Measurements from ENCODE around the gene NFE2L2. TPM values are rescaled to one million over a fixed set of nuclear protein-coding genes. Genes with fewer than 3 reads are reported as not detected.

The NFE2L2 gene
- total and polyA plus RNA-seq, 2 donors (not counting 1 experiment from before 2014, with no cell fraction given): 16.8 to 93.6 TPM

DNA sequence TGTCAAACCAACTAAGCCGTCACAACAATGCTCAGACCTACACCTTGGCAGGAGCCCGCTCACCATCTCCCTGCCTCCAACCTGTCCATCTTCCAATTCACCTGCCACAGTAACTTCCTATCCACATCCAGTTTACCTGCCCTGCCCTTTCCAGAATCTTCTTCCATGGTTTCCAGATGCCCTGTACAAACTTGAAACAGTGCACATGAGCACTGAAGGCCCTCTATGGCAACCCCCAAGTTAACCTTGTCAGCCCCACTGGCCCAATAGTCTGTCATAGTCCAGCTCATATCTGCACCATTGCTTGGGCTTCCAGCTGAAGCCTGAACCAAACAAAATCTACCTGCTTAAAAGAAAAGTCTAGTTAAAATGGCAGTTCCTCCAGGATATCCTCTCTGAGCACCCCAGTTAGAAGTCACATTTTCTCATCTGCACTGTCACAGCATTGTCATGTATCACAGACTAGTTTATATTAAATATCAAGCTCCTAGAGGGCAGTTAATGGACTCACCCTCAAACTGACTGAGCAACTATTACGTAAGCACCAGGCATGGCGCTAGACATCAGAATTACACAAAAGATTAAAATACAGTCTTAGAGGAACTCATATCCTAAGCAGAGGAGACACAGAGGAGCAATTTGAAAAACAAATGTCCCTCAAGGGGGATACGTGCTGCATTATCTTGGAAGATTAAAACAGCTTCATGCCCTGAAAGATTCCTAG, 11.6 kb downstream of the NFE2L2 start:
- DNase-seq (no peak), ATAC-seq (ENCODE audit: low read depth) (no peak)
- peaks cover 100% of the 10 kb centered on the region for H3K79me2 ChIP-seq (ENCODE audit: control insufficient read depth, insufficient read depth, low read length)
- ChIA-PET CTCF (interaction anchor here (0.7 to 1.0 kb wide), 2 partner anchors 11 to 88 kb away, joined by 3 read pairs; no protein-coding TSS in a partner anchor), POLR2A (interaction anchor here (0.5 kb wide), 1 partner anchor 8 kb away, joined by 5 read pairs; no protein-coding TSS in a partner anchor)
- H3K27me3 ChIP-seq (replicated peaks in 1 of 4; ENCODE audit: control extremely low read depth in 1 of 4, control insufficient read depth in 3 of 4, insufficient read depth in 4 of 4, low read length in 3 of 4): no peaks in the 10 kb centered on the region
- H3K4me3 Mint-ChIP-seq: peak overlapping the region; percentile 61
- H3K9me3 ChIP-seq (ENCODE audit: control extremely low read depth in 1 of 3, control insufficient read depth in 2 of 3, insufficient read depth in 1 of 3, low read length in 2 of 3): peaks cover 0 to 1% (median 0%) of the 10 kb centered on the region in 3 donors
- H3K4me1 Mint-ChIP-seq: peaks cover 76% of the 10 kb centered on the region
- peaks cover 0 to 18% of the 10 kb centered on the region in 2 experiments for H3K36me3 ChIP-seq (replicated peaks in 1 of 2; ENCODE audit: control extremely low read depth in 1 of 2, control insufficient read depth in 1 of 2, extremely low read depth in 1 of 2, insufficient read depth in 2 of 2, low read length in 1 of 2)
- H3K4me2 ChIP-seq (replicated peaks; ENCODE audit: low read depth, low read length, poor library complexity, severe bottlenecking): peak overlapping the region; percentile 2
- intact Hi-C loops (cut with micrococcal nuclease): no loop called here
- H3K4me3 ChIP-seq (ENCODE audit: control extremely low read depth in 1 of 5, extremely low read depth in 1 of 5, insufficient read depth in 1 of 5, low read depth in 2 of 5, low read length in 4 of 5): no peak overlapping the region
- H3K27ac ChIP-seq (ENCODE audit: low read length in 2 of 2): peak overlapping the region in 1 of 2 donors; percentile 61
- no peak for TF ChIP-seq EZH2 (IDR thresholded peaks at IDR 0.05; ENCODE audit: borderline replicate concordance, insufficient read depth, low read depth, low read length, poor library complexity, severe bottlenecking)
- TF ChIP-seq, protein P1, sequence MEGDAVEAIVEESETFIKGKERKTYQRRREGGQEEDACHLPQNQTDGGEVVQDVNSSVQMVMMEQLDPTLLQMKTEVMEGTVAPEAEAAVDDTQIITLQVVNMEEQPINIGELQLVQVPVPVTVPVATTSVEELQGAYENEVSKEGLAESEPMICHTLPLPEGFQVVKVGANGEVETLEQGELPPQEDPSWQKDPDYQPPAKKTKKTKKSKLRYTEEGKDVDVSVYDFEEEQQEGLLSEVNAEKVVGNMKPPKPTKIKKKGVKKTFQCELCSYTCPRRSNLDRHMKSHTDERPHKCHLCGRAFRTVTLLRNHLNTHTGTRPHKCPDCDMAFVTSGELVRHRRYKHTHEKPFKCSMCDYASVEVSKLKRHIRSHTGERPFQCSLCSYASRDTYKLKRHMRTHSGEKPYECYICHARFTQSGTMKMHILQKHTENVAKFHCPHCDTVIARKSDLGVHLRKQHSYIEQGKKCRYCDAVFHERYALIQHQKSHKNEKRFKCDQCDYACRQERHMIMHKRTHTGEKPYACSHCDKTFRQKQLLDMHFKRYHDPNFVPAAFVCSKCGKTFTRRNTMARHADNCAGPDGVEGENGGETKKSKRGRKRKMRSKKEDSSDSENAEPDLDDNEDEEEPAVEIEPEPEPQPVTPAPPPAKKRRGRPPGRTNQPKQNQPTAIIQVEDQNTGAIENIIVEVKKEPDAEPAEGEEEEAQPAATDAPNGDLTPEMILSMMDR (IDR thresholded peaks at IDR 0.05): no peak
- no peak overlapping the region for H2AFZ ChIP-seq (ENCODE audit: insufficient read depth, low read depth, low read length, poor library complexity, severe bottlenecking)
- H3K4me1 ChIP-seq (ENCODE audit: control insufficient read depth in 2 of 2, insufficient read depth in 2 of 2, low read length in 2 of 2): peaks cover 44 to 49% of the 10 kb centered on the region in 2 donors
- H3K9me3 Mint-ChIP-seq (ENCODE audit: insufficient read depth): no peaks in the 10 kb centered on the region
- peaks cover 93% of the 10 kb centered on the region for H4K20me1 ChIP-seq (ENCODE audit: control insufficient read depth, insufficient read depth, low read length, poor library complexity, severe bottlenecking)
- WGBS (ENCODE audit: insufficient coverage): 92% methylated on average over 2 of the region's 5 CpGs
- no peak overlapping the region for H3K9ac ChIP-seq (ENCODE audit: low read length)
- H3K27ac Mint-ChIP-seq: peak overlapping the region; percentile 56
- no peaks in the 10 kb centered on the region for H3K27me3 Mint-ChIP-seq

DNA sequence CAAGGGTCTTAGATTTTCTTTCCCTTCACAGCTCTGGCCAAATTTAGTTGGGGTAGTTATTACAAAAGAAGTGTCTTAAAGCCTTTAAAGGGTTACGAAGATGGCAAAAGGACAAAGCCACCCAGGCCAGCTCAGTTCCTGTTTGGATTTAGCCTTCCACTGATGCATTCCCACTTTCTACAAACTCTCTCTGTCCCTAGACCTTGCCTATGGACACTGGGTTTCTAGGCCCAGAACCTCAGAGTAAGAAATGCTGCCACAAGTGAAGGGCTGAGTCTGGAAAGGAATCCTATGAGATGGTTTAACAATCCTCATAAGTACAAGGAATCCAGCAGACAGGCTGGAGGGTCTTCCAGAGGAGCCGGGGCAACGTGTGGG, 13.4 kb downstream of the NFE2L2 start:
- H3K27me3 ChIP-seq (replicated peaks in 1 of 4; ENCODE audit: control extremely low read depth in 1 of 4, control insufficient read depth in 3 of 4, insufficient read depth in 4 of 4, low read length in 3 of 4): no peaks in the 10 kb centered on the region
- peaks cover 100% of the 10 kb centered on the region for H3K79me2 ChIP-seq (ENCODE audit: control insufficient read depth, insufficient read depth, low read length)
- H3K4me3 Mint-ChIP-seq: no peak overlapping the region
- whole genome bisulfite sequencing (ENCODE audit: insufficient coverage): 90% methylated on average over 2 of the region's 3 CpGs
- no peak overlapping the region for H3K4me3 ChIP-seq (ENCODE audit: control extremely low read depth in 1 of 5, extremely low read depth in 1 of 5, insufficient read depth in 1 of 5, low read depth in 2 of 5, low read length in 4 of 5)
- ChIA-PET CTCF (interaction anchor here (0.9 to 1.5 kb wide), 2 partner anchors 12 to 86 kb away, joined by 3 to 5 read pairs; no protein-coding TSS in a partner anchor), POLR2A (interaction anchor here (1.1 kb wide), 1 partner anchor 141 kb away, joined by 5 read pairs; the partner anchor contains the start of gene AGPS)
- peaks cover 72% of the 10 kb centered on the region for H3K4me1 Mint-ChIP-seq
- no peak overlapping the region for H3K4me2 ChIP-seq (replicated peaks; ENCODE audit: low read depth, low read length, poor library complexity, severe bottlenecking)
- peaks cover 93% of the 10 kb centered on the region for H4K20me1 ChIP-seq (ENCODE audit: control insufficient read depth, insufficient read depth, low read length, poor library complexity, severe bottlenecking)
- no peak for TF ChIP-seq EZH2 (IDR thresholded peaks at IDR 0.05; ENCODE audit: borderline replicate concordance, insufficient read depth, low read depth, low read length, poor library complexity, severe bottlenecking)
- TF ChIP-seq, protein P1 (IDR thresholded peaks at IDR 0.05): no peak
- ATAC-seq (ENCODE audit: low read depth) (no peak), DNase-seq (no peak)
- intact Hi-C loops (cut with micrococcal nuclease): no loop called here
- no peaks in the 10 kb centered on the region for H3K27me3 Mint-ChIP-seq
- no peaks in the 10 kb centered on the region for H3K9me3 ChIP-seq (ENCODE audit: control extremely low read depth in 1 of 3, control insufficient read depth in 2 of 3, insufficient read depth in 1 of 3, low read length in 2 of 3)
- H3K27ac Mint-ChIP-seq: no peak overlapping the region
- H3K9me3 Mint-ChIP-seq (ENCODE audit: insufficient read depth): no peaks in the 10 kb centered on the region
- no peak overlapping the region for H3K27ac ChIP-seq (ENCODE audit: low read length in 2 of 2)
- peaks cover 29 to 35% of the 10 kb centered on the region in 2 donors for H3K4me1 ChIP-seq (ENCODE audit: control insufficient read depth in 2 of 2, insufficient read depth in 2 of 2, low read length in 2 of 2)
- H3K36me3 ChIP-seq (replicated peaks in 1 of 2; ENCODE audit: control extremely low read depth in 1 of 2, control insufficient read depth in 1 of 2, extremely low read depth in 1 of 2, insufficient read depth in 2 of 2, low read length in 1 of 2): peaks cover 0 to 16% of the 10 kb centered on the region in 2 experiments
- no peak overlapping the region for H3K9ac ChIP-seq (ENCODE audit: low read length)
- no peak overlapping the region for H2AFZ ChIP-seq (ENCODE audit: insufficient read depth, low read depth, low read length, poor library complexity, severe bottlenecking)
